OCI-LY3 (cell line): Measurements from ENCODE around the gene WWTR1.

Source experiments
- EZH2phosphoT487 ChIP-seq: fragments of 200-600 bp; shearing (Covaris generic); IDR thresholded peaks from 2 replicates; pipeline ENCODE4 v1.6.1; 2018; ENCODE audit warnings: antibody characterized with exemption, mixed run types, low read depth
- TF ChIP-seq, protein P1 (sequence below): fragments of 200-600, 300-600 bp; sonication (generic); IDR thresholded peaks from 2 replicates; pipeline ENCODE4 v1.5.1; 2014; ENCODE audit warnings: antibody characterized with exemption, low read length, low read depth

DNA sequence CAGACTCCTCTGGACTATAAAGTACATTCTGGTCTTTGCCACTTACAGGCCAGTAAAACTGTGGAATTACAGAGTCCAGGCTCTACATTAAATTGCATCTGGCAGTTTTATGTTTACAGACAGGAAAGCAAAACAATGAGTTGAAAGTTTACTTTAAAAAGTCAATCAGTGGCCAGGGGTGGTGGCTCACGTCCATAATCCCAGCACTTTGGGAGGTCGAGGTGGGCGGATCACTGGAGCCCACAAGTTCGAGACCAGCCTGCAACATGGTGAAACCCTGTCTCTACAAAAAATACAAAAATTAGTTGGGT, 129.5 kb downstream of the WWTR1 start:
- TF ChIP-seq, protein P1, sequence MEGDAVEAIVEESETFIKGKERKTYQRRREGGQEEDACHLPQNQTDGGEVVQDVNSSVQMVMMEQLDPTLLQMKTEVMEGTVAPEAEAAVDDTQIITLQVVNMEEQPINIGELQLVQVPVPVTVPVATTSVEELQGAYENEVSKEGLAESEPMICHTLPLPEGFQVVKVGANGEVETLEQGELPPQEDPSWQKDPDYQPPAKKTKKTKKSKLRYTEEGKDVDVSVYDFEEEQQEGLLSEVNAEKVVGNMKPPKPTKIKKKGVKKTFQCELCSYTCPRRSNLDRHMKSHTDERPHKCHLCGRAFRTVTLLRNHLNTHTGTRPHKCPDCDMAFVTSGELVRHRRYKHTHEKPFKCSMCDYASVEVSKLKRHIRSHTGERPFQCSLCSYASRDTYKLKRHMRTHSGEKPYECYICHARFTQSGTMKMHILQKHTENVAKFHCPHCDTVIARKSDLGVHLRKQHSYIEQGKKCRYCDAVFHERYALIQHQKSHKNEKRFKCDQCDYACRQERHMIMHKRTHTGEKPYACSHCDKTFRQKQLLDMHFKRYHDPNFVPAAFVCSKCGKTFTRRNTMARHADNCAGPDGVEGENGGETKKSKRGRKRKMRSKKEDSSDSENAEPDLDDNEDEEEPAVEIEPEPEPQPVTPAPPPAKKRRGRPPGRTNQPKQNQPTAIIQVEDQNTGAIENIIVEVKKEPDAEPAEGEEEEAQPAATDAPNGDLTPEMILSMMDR, result no peak
- TF ChIP-seq EZH2phosphoT487, result no peak
